Endometrial microvascular endothelial cells (primary cell): ENCODE measurements around the gene RABGAP1L. TPM values are rescaled to one million over a fixed set of nuclear protein-coding genes. Genes with fewer than 3 reads are reported as not detected.
"Not testable (repeated sequence)": the region's sequence is repeated elsewhere in the genome, so short reads cannot be mapped to it uniquely, and the experiment has no call there.

Experiments
- in situ Hi-C: cut with HindIII; loops from 2 replicates; pipeline ENCODE4 v1.10.0; 2017; ENCODE audit warnings: low sequenced_read_pairs, low pct_unique_long_range_greater_than_20kb; ENCODE audit errors: inconsistent ontology term
- total RNA-seq: library from RNA; depleted of rRNA; stranded (reverse); fragments of >200 nt; gene quantifications from one replicate; pipeline ENCODE4 v1.2.3, GENCODE V29; 2015; ENCODE audit errors: inconsistent ontology term

RABGAP1L gene
- total RNA-seq, 1 donor from 2014 or later = 15.5 TPM

GRCh38 chr1:174398246-174398645 lies 238.9 kb downstream of the RABGAP1L start:
- in situ Hi-C loops = no loop called here

DNA sequence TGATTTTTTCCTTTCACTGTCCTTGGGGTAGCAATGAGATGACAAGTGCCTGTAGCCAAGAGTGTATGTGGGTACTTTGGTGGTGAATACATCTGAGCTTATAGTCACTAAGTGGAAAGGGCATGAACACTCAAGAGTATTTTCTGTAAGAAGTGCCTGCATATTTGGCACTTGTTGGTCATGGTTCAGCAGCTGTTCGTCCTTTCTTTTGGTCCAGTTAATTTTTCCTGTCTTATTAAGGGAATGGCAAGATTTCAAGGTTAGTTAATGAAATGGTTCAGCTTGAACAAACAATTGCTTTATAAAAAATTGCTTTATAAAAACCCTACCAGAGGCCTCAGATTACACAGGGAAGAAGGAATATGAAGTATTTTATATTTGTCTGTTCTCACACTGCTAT lies 239.9 kb downstream of the RABGAP1L start:
- in situ Hi-C loops = no loop called here

DNA sequence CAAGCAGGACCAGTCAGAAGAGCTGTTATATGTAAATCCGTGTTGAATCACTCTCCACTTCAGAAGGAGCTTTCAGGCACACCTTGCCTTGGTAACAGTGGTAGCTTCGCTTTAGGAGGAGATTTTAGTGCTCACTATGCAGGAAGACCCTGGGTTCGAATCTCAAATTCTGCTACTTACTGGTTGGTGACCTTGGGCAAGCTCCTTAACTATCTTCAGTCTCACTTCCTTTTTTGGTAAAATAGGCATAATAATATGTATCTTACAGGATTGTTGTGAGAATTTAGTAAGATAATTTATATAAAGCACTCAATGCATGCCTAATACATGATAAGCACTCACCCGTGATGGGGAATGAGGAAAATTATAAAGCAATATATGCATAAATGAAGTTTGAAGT lies 241.8 kb downstream of the RABGAP1L start:
- in situ Hi-C loops = no loop called here

GRCh38 chr1:174405219-174405618 lies 245.9 kb downstream of the RABGAP1L start:
- in situ Hi-C loops = no loop called here

DNA sequence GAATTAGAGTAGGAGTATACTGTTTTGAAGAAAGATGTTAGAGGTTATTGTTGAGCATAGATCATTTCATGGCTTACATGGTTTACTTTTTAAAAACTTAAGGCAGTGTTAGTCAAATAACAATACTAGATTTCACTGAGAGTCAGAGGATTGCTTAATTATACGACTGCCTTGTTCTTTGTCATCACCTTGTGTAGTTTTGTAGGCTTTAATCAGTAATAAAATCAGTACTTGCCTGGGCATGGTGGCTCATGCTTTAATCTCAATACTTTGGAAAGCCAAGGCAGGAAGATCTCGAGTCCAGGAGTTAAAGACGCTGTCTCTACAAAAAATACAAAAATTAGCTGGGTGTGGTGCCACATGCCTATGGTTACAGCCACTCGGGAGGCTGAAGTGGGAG lies 247.1 kb downstream of the RABGAP1L start:
- in situ Hi-C loops = no loop called here

DNA sequence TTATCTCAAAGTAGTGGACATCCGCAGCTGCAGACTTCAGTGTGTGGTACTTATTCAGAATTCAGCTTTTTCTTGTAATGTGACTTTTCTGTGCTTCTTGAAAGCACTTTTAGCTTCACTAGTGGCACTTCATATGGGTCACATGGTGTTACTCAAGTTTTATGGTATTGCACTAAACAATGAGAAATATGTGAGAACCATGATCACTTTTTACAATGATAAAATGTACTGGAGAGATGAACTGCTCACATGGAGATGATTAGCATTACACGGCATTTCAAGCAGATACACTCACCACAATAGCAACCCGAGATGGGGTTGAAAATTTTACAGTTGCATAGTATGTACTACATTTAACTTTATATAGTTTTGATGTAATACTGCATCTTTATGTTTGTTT lies 248.3 kb downstream of the RABGAP1L start:
- in situ Hi-C loops = no loop called here

DNA sequence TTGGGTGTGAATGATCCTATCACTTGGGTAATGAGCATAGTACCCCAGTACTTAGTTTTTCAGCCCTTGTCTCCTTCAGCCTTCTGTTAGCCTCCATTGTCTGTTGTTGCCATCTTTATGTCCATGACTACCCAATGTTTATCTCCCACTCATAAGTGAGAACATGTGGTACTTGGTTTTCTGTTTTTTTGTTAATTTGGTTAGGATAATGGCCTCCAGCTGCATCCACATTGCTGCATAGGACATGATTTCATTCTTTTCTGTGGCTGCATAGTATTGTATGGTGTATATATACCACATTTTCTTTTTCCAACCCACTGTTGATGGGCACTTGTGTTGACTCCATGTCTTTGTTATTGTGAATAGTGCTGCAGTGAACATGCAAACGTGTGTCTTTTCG lies 248.8 kb downstream of the RABGAP1L start:
- in situ Hi-C loops = no loop called here

DNA sequence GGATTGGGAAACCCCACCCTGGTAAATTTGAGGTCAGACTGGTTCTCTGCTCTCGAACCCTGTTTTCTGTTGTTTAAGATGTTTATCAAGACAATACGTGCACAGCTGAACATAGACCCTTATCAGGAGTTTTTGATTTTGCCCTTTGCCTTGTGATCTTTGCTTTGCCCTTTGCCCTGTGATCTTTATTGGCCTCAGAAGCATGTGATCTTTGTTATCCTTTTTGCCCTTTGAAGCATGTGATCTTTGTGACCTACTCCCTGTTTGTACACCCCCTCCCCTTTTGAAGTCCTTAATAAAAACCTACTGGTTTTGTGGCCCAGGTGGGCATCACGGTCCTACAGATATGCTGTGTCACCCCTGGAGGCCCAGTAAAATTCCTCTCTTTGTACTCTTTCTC lies 250.5 kb downstream of the RABGAP1L start:
- in situ Hi-C loops = not testable (repeated sequence)

GRCh38 chr1:174413632-174414031 lies 254.3 kb downstream of the RABGAP1L start:
- in situ Hi-C loops = no loop called here

DNA sequence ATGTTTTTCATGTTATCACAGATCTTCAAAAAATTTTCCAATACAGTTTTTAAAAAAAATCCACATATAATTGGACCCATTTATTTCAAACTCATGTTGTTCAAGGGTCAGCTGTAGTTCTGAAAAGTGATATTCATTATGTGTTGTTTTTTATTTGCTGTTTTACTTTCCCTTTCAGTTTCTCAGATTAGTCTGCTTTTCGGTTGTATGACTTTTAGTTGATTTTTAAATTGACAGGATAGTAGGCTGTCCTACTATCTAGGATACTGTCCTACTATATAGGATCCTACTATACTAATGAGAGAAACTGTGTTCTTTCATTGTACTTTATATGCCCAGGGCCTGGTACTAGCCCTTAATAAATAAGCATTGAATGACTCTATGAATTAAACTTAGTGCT lies 254.9 kb downstream of the RABGAP1L start:
- in situ Hi-C loops = no loop called here

DNA sequence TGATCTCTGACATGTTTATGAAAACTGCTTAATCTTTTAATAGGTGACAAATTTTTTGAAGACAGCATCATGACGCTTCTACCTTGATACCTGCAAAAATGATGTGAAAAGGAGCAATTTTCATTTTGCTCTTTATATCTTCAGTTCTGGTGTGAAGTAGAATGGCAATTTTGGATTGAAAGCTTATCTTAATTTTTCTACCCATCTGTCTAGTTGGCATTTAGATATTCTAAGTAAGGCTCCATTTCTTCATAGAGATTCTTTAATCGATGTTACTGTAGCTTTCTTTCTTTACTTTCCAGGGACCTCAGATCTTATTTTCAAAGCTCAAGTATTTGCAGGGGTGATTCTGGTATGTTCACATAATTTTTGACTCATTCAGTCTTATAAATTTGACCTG lies 256.2 kb downstream of the RABGAP1L start:
- in situ Hi-C loops = no loop called here

- in situ Hi-C loops = no loop called here
Observed at GRCh38 chr1:174417921-174418320, 258.6 kb downstream of the RABGAP1L start.

GRCh38 chr1:174425121-174425520 lies 265.8 kb downstream of the RABGAP1L start:
- in situ Hi-C loops = no loop called here

GRCh38 chr1:174426153-174426552 lies 266.8 kb downstream of the RABGAP1L start:
- in situ Hi-C loops = no loop called here

GRCh38 chr1:174428033-174428432 lies 268.7 kb downstream of the RABGAP1L start:
- in situ Hi-C loops = no loop called here

- in situ Hi-C loops = no loop called here
Observed at GRCh38 chr1:174428739-174429138, 269.4 kb downstream of the RABGAP1L start.

DNA sequence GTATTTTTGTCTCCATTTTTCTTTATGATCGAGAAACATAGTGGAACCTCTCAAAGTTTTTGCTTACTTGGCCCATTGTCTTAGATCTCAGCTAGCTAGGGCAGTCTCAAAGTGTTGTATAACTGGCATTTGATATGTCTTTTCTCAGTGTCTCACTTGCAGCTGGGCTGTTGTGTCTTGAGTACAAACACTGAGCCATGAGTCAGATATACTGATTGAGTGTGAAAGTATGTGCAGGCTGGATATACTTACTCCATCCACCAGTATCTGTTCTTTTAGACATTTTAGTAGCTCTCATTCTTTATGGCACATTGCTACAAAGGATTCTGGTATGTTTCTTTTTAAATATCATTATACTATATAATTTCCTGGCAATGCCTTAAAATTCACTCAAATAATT lies 274.1 kb downstream of the RABGAP1L start:
- in situ Hi-C loops = no loop called here

GRCh38 chr1:174445351-174445750 lies 286.0 kb downstream of the RABGAP1L start:
- in situ Hi-C loops = no loop called here

DNA sequence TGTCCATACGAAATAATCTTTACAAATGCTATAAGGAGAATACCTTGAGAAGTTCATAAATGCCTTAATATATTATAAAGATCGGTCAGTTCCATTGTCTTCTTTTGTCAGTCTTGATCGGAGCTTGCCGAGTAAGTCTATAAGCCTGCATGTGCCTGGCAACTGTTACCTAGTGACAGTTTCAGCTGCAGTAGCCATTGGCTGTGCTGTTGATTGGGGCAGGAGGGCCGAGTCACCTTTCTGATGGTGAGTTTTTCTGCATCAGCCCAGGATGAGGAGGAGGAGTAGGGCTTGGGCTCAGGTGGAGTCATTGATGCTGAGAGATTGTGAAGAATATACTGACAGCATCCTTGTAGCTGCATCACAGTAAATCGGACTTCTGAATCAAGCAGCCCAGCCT lies 286.5 kb downstream of the RABGAP1L start:
- in situ Hi-C loops = no loop called here

- in situ Hi-C loops = no loop called here
Observed at GRCh38 chr1:174447866-174448530, 288.7 kb downstream of the RABGAP1L start, which contains the start of gene GPR52. TSS of gene GPR52 (plus strand) at chr1:174447964. CDS start at chr1:174448112, 148 bp downstream.

- in situ Hi-C loops = no loop called here
Observed at GRCh38 chr1:174448531-174448883, 289.2 kb downstream of the RABGAP1L start.
